ENCODE measurements around the gene SAV1.

- TF ChIP-seq, protein P1, sequence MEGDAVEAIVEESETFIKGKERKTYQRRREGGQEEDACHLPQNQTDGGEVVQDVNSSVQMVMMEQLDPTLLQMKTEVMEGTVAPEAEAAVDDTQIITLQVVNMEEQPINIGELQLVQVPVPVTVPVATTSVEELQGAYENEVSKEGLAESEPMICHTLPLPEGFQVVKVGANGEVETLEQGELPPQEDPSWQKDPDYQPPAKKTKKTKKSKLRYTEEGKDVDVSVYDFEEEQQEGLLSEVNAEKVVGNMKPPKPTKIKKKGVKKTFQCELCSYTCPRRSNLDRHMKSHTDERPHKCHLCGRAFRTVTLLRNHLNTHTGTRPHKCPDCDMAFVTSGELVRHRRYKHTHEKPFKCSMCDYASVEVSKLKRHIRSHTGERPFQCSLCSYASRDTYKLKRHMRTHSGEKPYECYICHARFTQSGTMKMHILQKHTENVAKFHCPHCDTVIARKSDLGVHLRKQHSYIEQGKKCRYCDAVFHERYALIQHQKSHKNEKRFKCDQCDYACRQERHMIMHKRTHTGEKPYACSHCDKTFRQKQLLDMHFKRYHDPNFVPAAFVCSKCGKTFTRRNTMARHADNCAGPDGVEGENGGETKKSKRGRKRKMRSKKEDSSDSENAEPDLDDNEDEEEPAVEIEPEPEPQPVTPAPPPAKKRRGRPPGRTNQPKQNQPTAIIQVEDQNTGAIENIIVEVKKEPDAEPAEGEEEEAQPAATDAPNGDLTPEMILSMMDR (conservative IDR thresholded peaks at IDR 0.05; ENCODE audit: low read depth, low read length): no peak
- TF ChIP-seq EZH2 (IDR thresholded peaks at IDR 0.05; ENCODE audit: borderline replicate concordance, low read depth, low read length, poor library complexity, severe bottlenecking): no peak
Observed at GRCh38 chr14:50594577-50595316, 73.4 kb downstream of the SAV1 start.
